Body of pancreas (tissue), 4 donors: Measurements from ENCODE around the gene PRRC2C. TPM values are rescaled to one million over a fixed set of nuclear protein-coding genes. Genes with fewer than 3 reads are reported as not detected.
"Not testable (repeated sequence)": the region's sequence is repeated elsewhere in the genome, so short reads cannot be mapped to it uniquely, and the experiment has no call there.

Source experiments
- ATAC-seq: fragments of 150-250 bp; one replicate; pipeline ENCODE4 v1.9.1; 2016
- DNase-seq, 4 donors: peaks; one replicate each; pipeline ENCODE4 v3.0.0-alpha.2; 2019
- H3K27ac ChIP-seq, 4 donors: fragments of 200-600 bp; sonication (generic); 1 replicate in 3 of 4; 2 replicates in 1 of 4; pipeline versions ENCODE4 v1.5.1 to v1.6.1; 2016 to 2019; ENCODE audit warnings: mild to moderate bottlenecking in 1 of 4, mixed read lengths in 1 of 4, moderate library complexity in 1 of 4
- H3K27me3 ChIP-seq, 2 donors: fragments of 200-600 bp; sonication (generic); one replicate each; pipeline ENCODE4 v1.6.0; 2016; ENCODE audit warnings: mild to moderate bottlenecking in 1 of 2
- H3K36me3 ChIP-seq, 2 donors: fragments of 200-600 bp; sonication (generic); replicated peaks in 1 of 2; 2 replicates each; pipeline ENCODE4 v1.5.1; 2016; ENCODE audit warnings: low read depth in 2 of 2; ENCODE audit not compliant: insufficient read depth in 1 of 2
- H3K4me1 ChIP-seq: fragments of 200-600 bp; sonication (generic); one replicate; pipeline ENCODE4 v1.6.0; 2016
- H3K4me3 ChIP-seq, 2 donors: fragments of 200-600 bp; sonication (generic); 1 replicate in 1 of 2; 2 replicates in 1 of 2; pipeline ENCODE4 v1.5.1; 2016 to 2019
- H3K9me3 ChIP-seq, 3 donors: fragments of 200-600 bp; sonication (generic); 1 replicate in 2 of 3; 2 replicates in 1 of 3; pipeline ENCODE4 v1.5.1; 2016
- POLR2A ChIP-seq, 3 donors: fragments of 450-650 bp; IDR thresholded peaks; one replicate each; pipeline ENCODE4 v1.6.1; 2016; ENCODE audit warnings: antibody characterized with exemption in 3 of 3, mild to moderate bottlenecking in 2 of 3
- WGBS, 2 donors: methylation state at CpG; one replicate each; pipeline ENCODE4 v1.1.5; 2017; 5-methylcytosine and 5-hydroxymethylcytosine counted together
- intact Hi-C: fragments of 100-400 bp; cut with DNase I; formaldehyde crosslinking; loops from one replicate; pipeline ENCODE4 v1.15.1; 2023
- total RNA-seq, 2 donors: library from RNA; depleted of rRNA; stranded (reverse); fragments of >200 nt; gene quantifications; one replicate each; pipeline ENCODE4 v1.1.0, GENCODE V29; 2016
- TF ChIP-seq, protein P1 (sequence below), 7 experiments: fragments of 450-650 bp in 4 of 7; fragments of 200-600 bp in 3 of 7; sonication (generic) in 3 of 7; IDR thresholded peaks; one replicate each; pipeline ENCODE4 v1.5.1; 2016 to 2019; ENCODE audit warnings: antibody characterized with exemption in 7 of 7

Gene PRRC2C
- total RNA-seq, 2 donors from 2014 or later: 40.2 to 53.1 TPM

DNA sequence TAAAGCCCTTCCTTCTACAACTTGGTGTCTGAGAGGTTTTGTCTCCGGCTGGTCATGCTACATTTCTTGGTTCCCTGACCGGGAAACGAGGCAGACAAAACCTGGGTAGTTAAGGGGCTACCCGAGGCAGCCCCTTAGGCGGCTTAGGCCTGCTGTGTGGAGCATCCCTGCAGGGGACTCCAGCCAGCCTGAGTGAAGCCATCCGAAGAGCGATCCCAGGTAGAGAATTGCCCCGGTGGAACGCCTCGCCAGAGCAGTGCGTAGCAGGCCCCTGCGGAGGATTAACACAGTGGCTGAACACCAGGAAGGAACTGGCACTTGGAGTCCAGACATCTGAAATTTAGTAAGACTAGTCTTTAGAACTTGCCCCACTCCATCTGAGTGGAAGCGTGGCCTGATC is 115.5 kb downstream of the PRRC2C start:
- 96% methylated on average over 5 to 13 of the region's 13 CpGs for WGBS, 2 donors
- DNase-seq (no peak), ATAC-seq (no peak)
- TF ChIP-seq, protein P1, sequence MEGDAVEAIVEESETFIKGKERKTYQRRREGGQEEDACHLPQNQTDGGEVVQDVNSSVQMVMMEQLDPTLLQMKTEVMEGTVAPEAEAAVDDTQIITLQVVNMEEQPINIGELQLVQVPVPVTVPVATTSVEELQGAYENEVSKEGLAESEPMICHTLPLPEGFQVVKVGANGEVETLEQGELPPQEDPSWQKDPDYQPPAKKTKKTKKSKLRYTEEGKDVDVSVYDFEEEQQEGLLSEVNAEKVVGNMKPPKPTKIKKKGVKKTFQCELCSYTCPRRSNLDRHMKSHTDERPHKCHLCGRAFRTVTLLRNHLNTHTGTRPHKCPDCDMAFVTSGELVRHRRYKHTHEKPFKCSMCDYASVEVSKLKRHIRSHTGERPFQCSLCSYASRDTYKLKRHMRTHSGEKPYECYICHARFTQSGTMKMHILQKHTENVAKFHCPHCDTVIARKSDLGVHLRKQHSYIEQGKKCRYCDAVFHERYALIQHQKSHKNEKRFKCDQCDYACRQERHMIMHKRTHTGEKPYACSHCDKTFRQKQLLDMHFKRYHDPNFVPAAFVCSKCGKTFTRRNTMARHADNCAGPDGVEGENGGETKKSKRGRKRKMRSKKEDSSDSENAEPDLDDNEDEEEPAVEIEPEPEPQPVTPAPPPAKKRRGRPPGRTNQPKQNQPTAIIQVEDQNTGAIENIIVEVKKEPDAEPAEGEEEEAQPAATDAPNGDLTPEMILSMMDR (IDR thresholded peaks at IDR 0.05): no peak
- no peak for TF ChIP-seq POLR2A (IDR thresholded peaks at IDR 0.05)
- intact Hi-C loops: no loop called here
- Histone ChIP-seq H3K9me3 (no peaks in the 10 kb centered on the region), H3K36me3 (no peaks in the 10 kb centered on the region), H3K4me1 (no peaks in the 10 kb centered on the region), H3K27ac (peak overlapping the region in 2 of 4 donors; percentile 48 to 67), H3K27me3 (no peaks in the 10 kb centered on the region), H3K4me3 (no peak overlapping the region)

DNA sequence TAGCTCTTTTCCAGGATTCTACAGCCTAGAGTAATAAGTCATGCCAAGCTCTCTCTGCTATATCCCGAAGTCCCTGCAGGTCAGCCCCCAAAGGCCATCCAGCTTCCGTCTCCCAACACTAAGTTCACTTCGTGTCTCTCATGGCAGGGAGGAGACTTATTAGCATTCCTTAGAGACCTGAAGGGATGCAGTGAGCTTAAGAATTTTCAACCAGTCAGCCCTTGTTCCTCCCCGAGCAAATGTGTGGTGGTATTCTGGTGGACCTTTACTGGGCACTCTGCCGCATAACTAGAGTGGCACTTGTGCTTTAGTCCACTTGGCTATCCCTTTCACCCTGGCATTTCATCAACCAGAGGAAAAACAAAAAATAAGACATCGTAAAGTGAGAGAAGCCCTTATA is 117.7 kb downstream of the PRRC2C start:
- H3K36me3 ChIP-seq, H3K27me3 ChIP-seq, H3K4me3 ChIP-seq, intact Hi-C loops, H3K27ac ChIP-seq, ATAC-seq, DNase-seq, H3K9me3 ChIP-seq, H3K4me1 ChIP-seq: not testable (repeated sequence)
- 88 to 91% methylated on average over 6 of the region's 6 CpGs for WGBS, 2 donors

DNA sequence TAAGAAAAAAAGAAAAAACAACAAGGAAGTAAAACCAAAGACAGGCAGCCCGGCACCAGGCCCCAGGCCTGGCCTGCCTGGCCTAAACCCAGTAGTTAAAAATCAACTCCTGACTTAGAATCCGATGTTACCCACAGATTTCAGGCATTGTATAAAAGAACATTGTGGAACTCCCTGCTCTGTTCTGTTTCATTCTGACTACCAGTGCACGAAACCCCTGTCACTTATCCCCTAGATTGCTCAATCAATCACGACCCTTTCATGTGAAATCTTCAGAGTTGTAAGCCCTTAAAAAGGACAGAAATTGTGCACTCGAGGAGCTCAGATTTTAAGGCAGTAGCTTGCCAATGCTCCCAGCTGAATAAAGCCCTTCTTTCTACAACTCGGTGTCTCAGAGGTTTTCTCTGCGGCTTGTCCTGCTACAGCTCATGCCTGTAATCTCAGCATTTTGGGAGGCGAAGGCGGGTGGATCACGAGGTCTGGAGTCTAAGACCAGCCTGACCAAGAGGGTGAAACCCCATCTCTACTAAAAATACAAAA is 121.1 kb downstream of the PRRC2C start:
- intact Hi-C loops: no loop called here
- ATAC-seq: peak; percentile 21
- Histone ChIP-seq H3K36me3 (no peaks in the 10 kb centered on the region), H3K4me3 (no peak overlapping the region), H3K27me3 (no peaks in the 10 kb centered on the region), H3K27ac (peak overlapping the region in 3 of 4 donors; percentile 42 to 77 (median 48)), H3K4me1 (no peaks in the 10 kb centered on the region), H3K9me3 (no peaks in the 10 kb centered on the region)
- TF ChIP-seq, protein P1 (IDR thresholded peaks at IDR 0.05): no peak
- no peak for TF ChIP-seq POLR2A (IDR thresholded peaks at IDR 0.05)
- WGBS, 2 donors: 67 to 70% methylated on average over 10 of the region's 10 CpGs
- peak in 3 of 4 donors; percentile 12 to 20 (median 14) for DNase-seq

DNA sequence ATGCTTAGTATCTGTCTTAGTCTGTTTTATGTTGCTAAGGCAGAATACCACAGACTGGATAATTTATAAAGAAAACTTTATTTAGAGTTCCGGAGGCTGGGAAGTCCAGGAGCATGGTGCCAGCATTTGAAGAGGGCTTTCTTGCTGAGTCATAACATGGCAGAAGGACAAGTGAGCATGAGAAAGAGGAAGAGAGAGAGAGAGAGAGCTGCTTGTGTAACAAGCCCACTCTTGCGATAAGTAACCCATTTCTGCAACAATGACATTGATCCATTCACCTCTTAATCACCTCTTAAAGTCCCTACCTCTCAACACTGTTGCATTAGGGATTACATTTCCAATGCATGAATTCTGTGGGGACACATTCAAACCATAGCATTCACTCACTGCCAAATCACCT is 125.1 kb downstream of the PRRC2C start:
- intact Hi-C loops: no loop called here
- ATAC-seq (no peak), DNase-seq (no peak)
- 70 to 73% methylated on average over 2 of the region's 2 CpGs for WGBS, 2 donors
- no peaks in the 10 kb centered on the region for H3K9me3 ChIP-seq
- H3K4me3 ChIP-seq: no peak overlapping the region
- no peak overlapping the region for H3K27ac ChIP-seq
- no peaks in the 10 kb centered on the region for H3K27me3 ChIP-seq
- TF ChIP-seq POLR2A (IDR thresholded peaks at IDR 0.05): no peak
- TF ChIP-seq, protein P1 (IDR thresholded peaks at IDR 0.05): no peak
- H3K36me3 ChIP-seq: no peaks in the 10 kb centered on the region
- no peaks in the 10 kb centered on the region for H3K4me1 ChIP-seq

DNA sequence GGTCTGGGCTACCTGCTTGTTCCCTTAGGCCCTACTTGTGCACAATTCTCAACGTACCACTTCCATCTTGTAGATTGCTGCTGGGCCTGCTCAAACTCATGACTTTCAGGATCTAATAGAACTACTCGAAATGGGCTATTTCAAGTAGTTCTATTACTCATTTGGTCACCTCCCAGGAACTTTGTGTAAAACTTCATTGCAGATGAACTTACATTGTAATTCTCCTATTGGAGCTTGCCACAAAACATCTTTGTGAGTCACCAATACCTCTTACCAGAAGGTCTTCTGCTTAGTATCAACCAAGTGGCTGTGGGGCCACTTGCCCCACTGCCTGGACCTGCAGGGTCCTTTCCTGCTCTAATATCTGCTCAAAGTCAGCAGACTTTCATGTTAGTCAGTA is 126.0 kb downstream of the PRRC2C start:
- no peak overlapping the region for H3K27ac ChIP-seq
- no peak for DNase-seq
- no peaks in the 10 kb centered on the region for H3K27me3 ChIP-seq
- no peaks in the 10 kb centered on the region for H3K9me3 ChIP-seq
- intact Hi-C loops: no loop called here
- WGBS, 2 donors: 60 to 75% methylated on average over 2 of the region's 2 CpGs
- no peak for ATAC-seq
- H3K4me3 ChIP-seq: no peak overlapping the region
- no peaks in the 10 kb centered on the region for H3K4me1 ChIP-seq
- H3K36me3 ChIP-seq: no peaks in the 10 kb centered on the region
- TF ChIP-seq POLR2A (IDR thresholded peaks at IDR 0.05): no peak
- TF ChIP-seq, protein P1 (IDR thresholded peaks at IDR 0.05): no peak
